Daoy (cell line): ENCODE data around the gene RECK. TPM values are rescaled to one million over a fixed set of nuclear protein-coding genes. Genes with fewer than 3 reads are reported as not detected.

Source experiments
- DNase-seq: peaks from one replicate; pipeline ENCODE4 v3.0.0-alpha.2; 2015; ENCODE audit warnings: low read depth
- total RNA-seq: library from RNA; depleted of rRNA; stranded (reverse); fragments of >200 nt; shearing (Covaris generic); gene quantifications from 2 replicates; pipeline ENCODE4 v1.2.3, GENCODE V29; 2014

Gene RECK
- total RNA-seq, 1 experiment from 2014 or later: 7.6 TPM

- no peak for DNase-seq
Measured at GRCh38 chr9:36140086-36141084, 103.7 kb downstream of the RECK start.

- DNase-seq: peak; percentile 65
Measured at GRCh38 chr9:36141288-36141687, 104.6 kb downstream of the RECK start.

GRCh38 chr9:36141761-36142160 is 105.0 kb downstream of the RECK start:
- DNase-seq: no peak

DNA sequence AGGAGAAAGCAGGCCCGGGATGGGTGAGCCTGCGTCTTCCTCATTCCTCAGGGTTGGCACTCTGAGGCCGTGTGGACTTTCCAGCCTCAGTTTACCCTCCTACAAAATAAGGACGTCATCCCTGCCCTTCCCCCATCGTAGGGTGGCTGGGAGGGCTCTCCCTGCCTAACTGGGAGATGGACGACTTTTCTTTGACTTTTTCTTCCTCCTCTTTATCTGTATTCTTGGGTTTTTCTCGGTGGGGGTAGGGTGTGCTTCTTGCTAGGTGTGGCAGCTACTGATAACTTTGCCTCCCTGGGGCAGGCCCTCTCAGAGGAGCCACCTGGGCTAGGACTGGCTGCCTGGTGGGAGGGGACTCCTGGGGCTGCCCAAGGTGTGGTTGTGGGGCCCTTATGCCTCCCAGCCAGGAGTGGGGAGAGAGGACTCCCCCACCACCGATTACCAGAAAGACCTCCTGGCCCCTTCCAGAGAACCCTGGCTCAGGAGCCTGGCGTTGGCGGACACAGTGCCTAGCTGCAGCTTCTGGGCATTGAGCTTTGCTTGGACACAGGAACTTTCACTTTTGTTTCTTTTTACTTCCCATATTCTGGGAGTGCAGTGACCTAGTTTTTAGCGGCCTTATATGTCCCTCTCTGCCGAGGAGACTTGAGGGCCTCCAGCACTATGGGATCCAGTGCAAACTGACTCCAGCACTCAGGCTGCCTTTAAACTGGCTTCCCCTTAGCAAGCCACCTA is 106.0 kb downstream of the RECK start:
- DNase-seq: no peak

DNA sequence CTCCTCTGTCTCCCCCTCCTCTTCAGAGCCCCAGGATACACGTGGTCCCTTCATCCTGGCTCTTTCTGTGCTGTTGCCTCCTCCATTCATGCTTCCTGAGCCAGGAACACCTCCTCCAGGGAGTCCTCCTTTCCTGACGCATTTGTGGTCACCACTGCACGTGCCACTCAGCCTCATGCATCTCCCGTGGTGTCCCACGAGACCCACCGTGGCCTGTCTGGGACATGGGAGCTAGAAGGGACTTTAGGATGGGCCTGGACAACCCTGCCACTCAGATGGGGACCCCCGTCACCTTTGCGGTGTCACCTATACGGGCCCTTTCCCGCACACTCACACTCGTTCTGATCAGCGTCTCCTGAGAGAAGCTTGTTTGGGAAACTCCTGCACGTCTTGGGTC is 106.5 kb downstream of the RECK start:
- DNase-seq: no peak

- no peak for DNase-seq
Measured at GRCh38 chr9:36144309-36145232, 107.9 kb downstream of the RECK start.

- no peak for DNase-seq
Measured at GRCh38 chr9:36145970-36146369, 109.3 kb downstream of the RECK start.

- no peak for DNase-seq
Measured at GRCh38 chr9:36146651-36147050, 109.9 kb downstream of the RECK start.

- no peak for DNase-seq
Measured at GRCh38 chr9:36147441-36148175, 110.9 kb downstream of the RECK start.

GRCh38 chr9:36148311-36149051 is 111.8 kb downstream of the RECK start:
- peak; percentile 99 for DNase-seq

- peak; percentile 83 for DNase-seq
Measured at GRCh38 chr9:36149197-36149596, 112.5 kb downstream of the RECK start.

DNA sequence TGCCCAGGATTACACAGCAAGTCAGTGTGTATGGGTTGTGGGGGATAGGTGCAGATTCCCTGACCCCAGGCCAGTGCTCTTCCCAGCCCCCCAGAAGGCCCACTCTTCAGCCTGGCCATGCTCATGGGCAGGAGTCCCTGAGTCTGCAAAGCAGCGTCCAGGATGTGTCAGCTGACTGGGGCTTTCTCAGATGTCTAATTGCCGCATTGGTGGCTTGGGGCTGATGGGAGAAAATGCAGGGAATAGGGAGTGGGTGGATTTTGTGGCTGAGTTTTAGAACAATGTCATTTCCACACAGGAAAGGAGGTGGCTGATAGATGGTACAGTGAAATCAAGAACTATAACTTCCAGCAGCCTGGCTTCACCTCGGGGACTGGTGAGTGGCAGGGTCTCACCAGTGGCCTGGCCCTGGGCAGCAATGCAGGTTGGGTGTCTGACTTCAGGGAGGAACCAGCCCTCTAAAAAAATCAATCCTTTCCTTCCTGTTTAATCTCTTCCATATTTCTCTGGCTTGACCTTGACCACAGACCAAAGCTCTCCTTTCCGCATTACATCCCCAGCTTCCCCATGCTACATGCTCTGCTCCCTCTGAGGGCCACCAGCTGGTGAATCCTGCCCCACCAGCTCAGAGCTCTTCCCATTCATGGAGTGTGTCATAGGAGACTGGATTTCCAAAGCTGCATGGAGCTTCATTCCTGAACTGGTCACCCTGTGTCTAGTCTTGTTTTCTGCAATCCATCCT is 114.0 kb downstream of the RECK start:
- no peak for DNase-seq

- DNase-seq: peak; percentile 93
Measured at GRCh38 chr9:36151316-36152210, 114.8 kb downstream of the RECK start.

- DNase-seq: no peak
Measured at GRCh38 chr9:36152741-36153438, 116.2 kb downstream of the RECK start.

GRCh38 chr9:36153746-36154145 is 117.0 kb downstream of the RECK start:
- no peak for DNase-seq

DNA sequence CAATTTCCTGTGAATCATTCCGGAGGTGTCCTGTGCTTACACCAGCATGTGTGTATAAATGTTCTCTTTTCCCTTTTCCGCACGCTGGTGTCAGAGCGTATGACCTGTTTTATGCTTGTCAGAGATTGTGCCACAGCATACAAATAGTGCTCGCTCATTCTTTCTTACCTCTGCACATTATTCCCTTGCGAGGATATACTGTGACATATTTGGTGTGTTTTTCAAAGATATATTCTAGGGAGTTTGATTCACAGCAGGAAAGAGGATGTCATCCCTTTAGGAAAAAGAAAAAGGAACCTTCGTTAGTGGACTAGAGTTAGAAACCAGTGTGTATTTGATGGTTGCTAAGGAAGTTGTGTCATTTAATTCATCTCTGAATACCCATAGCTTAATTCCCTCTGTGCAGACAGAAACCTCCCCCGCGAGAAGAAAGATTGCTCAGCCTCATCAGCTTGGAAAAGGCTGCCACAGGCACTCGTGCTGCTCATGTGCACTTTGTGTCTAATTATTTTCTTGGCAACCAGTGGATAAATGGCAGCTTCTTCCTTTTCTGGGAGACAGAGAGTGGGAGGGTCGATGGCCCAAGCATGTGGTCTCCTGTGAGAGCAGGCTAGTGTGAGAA is 117.7 kb downstream of the RECK start:
- DNase-seq: peak; percentile 83

- no peak for DNase-seq
Measured at GRCh38 chr9:36156116-36156515, 119.4 kb downstream of the RECK start.
